IPS-NIHi11 (cell line): ENCODE results near the gene ADRB2.
A peak's percentile ranks its signal among the peaks of the same experiment; 100 is the strongest.

Source experiments
- DNase-seq: peaks from one replicate; pipeline ENCODE4 v3.0.0; 2012; ENCODE audit warnings: mixed read lengths, low spot score

ADRB2 gene

DNA sequence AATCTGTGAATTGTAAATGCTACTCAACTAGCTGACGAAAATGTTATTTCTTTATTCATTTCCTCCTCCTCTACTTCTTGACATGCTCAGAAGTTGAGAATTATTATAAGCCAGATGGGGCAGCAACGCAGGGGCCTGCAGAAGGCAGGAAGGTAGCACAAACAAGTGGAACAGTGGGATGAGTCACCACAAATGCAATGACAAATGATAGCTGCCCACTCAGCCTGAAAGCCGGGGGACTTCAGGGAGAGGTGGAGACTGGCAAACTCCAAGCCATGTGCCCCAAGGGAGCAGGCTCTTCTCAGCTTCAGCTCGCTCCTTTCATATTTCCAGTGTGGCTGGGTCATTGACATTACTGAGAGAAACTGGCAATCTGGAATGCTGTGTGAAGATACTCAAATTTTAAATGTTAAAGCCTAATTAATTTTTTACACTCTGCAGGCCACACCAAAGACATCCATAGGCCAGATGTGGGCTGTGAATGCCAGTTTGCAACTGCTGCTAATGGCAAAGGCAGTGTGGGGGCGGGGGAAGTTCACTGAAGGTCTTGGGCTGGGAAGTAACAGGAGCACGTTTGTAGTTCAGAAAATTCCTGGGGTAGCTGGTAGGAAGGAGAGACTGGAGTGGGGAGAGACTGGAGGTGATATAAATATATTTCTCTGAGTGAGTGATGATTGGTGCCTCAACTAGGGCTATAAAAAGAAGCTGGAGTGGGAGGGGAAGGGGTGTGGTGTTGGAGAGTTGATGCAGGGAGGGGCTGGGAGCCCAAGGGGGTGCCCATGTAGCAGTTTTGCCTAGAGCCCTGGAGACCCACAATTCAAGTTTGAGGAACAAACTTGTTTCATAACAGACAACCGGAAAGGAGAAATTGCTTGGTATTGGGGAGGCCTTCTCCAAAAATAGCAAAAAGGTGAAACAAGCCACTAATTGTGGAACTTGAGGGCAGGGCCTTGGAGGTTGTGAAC, 20.8 kb upstream of the ADRB2 start:
- DNase-seq: peak; percentile 17

- no peak for DNase-seq
Observed at GRCh38 chr5:148806520-148806931, 19.9 kb upstream of the ADRB2 start.

- no peak for DNase-seq
Observed at GRCh38 chr5:148807851-148808250, 18.6 kb upstream of the ADRB2 start.

DNA sequence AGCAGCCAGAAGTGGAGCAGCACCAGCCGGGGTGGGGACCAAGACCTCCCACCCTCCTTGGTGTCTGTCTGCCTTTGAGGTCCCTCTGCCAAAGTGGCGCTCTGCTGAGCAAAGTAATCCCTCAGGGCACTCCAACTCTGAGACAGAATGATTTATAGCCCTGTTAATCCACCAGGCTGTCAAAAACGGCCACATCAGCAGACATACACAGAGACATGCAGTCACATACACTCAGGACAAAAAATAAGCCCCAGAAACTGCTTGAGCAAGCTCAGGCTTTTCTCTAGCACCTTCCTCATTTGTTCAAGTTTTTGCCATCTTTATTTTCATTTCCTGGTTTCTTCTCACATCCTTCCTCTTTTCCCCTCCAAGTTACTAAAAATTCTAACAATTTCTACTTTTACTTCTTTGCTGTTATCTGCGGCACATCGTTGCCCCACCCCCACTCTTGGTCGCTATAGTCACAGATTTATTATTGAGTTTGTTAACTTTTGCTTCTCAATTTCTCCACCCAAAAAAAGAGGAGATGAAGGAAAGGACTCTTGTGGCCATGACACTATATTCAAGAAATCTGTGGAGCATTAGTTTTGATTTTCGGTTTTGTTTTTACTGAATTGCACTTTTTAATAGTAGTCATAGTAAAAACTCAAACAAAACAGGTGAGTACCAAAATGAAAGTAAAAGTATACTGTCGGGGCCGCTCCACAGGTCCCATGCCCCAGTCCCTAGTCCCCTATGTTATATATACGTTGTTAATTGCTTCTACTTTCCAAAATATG, 17.4 kb upstream of the ADRB2 start:
- DNase-seq: no peak

DNA sequence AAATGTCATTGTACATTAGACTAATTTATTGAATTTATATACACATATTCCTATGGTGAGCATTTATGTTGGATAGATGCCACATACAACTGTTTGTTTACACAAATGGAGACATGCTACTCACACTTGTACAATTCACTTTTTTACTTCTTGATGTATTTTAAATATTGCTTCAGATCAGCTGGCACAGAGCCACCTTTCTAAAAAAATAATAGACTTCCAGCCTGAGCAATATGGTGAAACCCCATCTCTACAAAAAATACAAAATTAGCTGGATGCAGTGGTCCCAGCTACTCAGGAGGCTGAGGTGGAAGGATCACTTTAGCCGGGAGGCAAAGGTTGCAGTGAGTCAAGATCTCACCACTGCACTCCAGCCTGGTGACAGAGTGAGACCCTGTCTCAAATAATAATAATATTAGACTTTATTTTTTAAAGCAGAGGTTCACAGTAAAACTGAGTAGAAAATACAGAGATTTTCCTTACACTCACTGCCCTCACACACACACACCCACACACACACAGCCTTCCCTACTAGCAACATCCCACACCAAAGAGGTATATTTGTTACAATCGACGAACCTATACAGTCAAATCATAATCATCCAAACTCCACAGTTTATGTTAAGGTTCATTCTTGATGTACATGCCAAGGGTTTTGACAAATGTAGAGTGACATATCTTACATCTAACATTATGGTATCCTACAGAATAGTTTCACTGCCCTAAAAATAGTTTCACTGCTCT, 16.5 kb upstream of the ADRB2 start:
- no peak for DNase-seq

DNA sequence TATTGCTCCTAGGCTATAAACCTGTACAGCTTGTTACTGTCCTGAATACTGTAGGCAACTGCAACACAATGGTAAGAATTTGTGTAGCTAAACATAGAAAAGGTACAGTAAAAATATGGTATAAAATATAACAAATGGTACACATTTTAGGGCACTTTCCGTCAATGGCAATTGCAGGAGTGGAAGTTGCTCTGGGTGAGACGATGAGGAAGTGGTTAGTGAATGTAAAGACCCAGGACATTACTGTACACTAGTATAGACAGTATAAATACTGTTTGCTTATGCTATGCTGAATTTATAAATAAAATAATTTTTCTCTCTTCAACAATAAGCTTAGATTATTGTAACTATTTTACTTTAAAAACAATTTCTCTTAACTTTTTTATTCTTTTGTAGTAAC, 15.6 kb upstream of the ADRB2 start:
- no peak for DNase-seq

DNA sequence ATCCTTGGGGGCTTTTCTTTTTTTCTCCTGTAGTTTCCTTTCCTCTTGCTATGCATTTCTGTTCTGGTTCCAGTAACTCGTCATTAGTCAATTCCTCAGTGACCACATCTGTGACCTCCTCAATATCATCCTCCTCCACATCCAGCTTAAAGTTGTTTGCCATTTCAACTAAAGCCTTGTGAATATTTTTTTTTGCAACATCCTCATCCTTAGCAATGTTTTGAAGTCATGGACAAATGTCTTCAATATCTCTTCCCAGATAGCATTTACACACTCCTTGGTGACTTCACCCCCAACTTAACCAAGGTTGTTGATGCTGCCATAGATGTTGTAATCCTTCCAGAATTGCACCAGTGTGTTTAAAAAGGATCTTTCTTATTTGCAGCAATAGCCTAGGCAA, 14.7 kb upstream of the ADRB2 start:
- no peak for DNase-seq

GRCh38 chr5:148815086-148815485, 11.3 kb upstream of the ADRB2 start:
- DNase-seq: no peak

DNA sequence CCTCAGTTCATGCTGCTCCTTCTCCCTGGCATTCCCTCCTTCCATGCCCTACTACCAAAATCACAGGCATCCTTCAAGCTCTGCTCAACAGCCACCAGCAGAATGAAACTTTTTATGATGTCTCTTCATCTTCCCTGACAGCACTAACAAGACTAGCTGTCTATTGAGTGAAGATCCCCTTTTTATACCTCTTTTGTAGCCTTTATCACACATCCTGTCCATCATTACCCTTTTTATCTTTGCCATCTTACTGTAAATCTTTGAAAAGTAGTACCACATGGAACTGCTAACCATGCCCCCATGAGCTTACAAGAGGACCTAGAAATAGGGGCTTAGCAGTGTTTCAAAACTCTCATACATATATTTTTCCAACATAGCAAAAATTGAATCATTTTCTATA, 10.8 kb upstream of the ADRB2 start:
- DNase-seq: no peak

DNA sequence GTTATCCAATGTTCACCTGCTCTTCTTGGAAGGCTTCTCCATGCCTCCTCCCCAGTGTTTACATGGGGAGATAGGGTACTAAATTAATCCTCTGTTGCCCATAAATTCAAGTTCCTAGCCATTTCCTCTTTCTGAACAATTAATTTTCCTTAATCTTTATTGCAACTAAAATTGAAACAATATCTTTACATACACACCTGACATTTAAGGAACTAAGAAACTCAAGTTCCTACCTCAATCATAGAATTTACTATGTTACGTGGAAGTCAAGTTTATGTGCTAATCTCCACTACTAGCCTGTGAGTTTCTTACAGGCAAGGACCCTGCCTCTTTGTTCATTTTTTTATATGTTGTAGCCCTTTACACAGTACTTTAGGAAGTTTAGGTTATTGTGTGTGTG, 10.1 kb upstream of the ADRB2 start:
- DNase-seq: no peak

- DNase-seq: no peak
Observed at GRCh38 chr5:148816782-148817181, 9.6 kb upstream of the ADRB2 start.

- DNase-seq: no peak
Observed at GRCh38 chr5:148817606-148818005, 8.8 kb upstream of the ADRB2 start.

DNA sequence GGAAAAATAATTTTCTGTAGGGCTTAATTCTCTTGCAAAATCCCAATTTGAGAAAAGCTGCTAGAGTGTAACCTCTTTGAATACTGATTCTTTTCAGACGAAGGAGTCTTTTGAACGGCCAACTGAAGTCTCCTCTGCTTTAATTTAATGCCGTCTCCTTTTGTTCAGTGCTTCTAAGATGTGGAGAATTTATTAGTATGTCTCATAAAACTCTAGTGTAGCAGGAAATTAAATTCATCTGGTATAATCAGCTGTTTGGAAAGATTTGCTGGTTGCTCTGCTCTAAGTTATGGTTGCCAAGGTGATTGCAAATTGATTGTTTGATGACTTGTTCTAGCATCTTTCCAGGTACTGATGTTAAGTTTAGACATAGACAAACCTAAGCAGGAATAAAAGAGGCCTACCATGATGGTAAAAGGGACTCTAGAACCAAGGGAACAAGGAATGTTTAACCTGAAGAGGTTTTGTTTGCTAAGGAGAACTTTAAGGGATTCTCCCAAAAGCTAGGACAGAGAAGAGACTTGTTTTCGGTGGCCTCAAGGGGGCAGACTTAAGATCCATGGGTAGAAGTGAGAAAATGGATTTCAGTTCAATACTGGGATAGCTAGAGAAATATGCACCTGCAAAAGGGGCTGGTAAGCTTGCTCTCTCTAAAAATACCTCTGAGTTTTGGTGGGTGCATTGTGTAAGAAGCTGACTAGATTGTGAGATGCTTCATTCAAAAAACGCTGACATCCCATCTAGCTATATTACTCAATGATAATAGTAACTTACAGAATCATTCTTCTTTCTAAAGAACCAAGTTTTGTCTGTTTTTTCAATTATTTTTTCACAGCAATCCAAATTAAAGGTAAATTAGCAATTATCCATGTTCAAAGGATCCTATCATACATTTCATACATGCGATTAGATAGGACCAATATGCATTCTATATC, 5.7 kb upstream of the ADRB2 start:
- DNase-seq: no peak

GRCh38 chr5:148823871-148824270, 2.5 kb upstream of the ADRB2 start:
- DNase-seq: no peak

DNA sequence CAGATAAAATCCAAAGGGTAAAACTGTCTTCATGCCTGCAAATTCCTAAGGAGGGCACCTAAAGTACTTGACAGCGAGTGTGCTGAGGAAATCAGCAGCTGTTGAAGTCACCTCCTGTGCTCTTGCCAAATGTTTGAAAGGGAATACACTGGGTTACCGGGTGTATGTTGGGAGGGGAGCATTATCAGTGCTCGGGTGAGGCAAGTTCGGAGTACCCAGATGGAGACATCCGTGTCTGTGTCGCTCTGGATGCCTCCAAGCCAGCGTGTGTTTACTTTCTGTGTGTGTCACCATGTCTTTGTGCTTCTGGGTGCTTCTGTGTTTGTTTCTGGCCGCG, 727 bp upstream of the ADRB2 start:
- no peak for DNase-seq

DNA sequence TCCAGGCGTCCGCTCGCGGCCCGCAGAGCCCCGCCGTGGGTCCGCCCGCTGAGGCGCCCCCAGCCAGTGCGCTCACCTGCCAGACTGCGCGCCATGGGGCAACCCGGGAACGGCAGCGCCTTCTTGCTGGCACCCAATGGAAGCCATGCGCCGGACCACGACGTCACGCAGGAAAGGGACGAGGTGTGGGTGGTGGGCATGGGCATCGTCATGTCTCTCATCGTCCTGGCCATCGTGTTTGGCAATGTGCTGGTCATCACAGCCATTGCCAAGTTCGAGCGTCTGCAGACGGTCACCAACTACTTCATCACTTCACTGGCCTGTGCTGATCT, 294 bp downstream of the ADRB2 start:
- no peak for DNase-seq

GRCh38 chr5:148827723-148828122, 1.3 kb downstream of the ADRB2 start:
- no peak for DNase-seq

- DNase-seq: no peak
Observed at GRCh38 chr5:148828511-148829247, 2.3 kb downstream of the ADRB2 start.

DNA sequence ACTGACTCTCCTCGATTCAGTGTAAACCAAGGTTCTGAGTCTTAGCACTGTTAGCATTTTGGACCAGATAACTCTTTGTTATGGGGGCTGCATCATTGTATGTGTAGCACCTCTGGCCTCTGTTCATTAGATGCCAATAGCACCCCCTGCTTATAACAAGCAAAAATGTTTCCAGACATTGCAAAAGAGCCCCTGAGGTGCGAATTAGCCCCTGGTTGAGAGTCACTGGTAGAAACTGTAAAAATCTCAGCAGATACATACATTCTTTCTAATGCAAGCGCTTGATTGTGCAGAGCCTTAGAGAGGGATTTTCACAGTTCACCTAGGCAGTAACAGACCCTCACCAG, 2.8 kb downstream of the ADRB2 start:
- no peak for DNase-seq

DNA sequence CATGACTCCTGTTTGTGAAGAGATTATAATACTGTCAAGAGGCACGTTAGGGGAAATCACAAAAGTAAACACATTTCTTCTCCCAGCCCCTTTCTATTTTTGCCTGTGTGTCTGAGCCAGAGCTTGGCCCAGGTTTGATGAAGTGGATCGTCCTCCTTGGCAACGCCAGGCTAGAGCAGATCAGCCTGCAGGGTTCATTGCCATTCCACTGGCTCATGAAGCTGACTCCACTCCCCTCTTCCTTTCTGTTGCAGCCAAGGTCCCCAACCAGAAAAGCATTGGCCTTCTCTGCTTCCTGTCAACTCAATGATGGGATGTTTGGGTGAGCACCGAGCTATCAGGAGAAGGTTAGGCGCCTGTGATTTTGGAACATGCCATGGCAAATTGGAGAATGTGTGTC, 3.3 kb downstream of the ADRB2 start:
- no peak for DNase-seq

GRCh38 chr5:148830211-148830610, 3.8 kb downstream of the ADRB2 start:
- no peak for DNase-seq
